GM15510 (cell line): ENCODE data around the gene TMEM272.

Source experiments
- POLR2A ChIP-seq: IDR thresholded peaks from 3 replicates; pipeline ENCODE4 v1.6.1; 2011; ENCODE audit warnings: borderline replicate concordance; ENCODE audit not compliant: insufficient read length; ENCODE audit errors: extremely low read depth

The TMEM272 gene

DNA sequence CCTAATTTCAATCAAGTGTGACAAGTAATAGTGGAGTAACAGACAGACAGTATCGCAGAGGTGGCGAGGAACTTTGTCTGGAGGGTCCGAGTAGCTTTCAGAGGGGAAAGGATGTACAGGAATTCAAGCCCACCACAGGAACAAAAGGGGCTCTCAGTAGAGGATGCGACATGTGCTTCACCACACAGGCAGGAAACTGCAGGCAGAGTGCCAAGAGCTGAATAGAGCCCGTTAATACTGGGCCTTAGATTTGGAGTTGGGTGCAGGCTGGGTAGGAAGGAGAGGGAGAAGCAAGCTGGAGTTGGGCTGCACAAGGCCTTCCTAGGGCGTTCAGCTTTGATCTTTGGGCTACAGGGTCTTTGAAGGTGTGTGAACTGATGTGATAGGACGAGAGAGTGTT lies 18.0 kb upstream of the TMEM272 start:
- no peak for TF ChIP-seq POLR2A

DNA sequence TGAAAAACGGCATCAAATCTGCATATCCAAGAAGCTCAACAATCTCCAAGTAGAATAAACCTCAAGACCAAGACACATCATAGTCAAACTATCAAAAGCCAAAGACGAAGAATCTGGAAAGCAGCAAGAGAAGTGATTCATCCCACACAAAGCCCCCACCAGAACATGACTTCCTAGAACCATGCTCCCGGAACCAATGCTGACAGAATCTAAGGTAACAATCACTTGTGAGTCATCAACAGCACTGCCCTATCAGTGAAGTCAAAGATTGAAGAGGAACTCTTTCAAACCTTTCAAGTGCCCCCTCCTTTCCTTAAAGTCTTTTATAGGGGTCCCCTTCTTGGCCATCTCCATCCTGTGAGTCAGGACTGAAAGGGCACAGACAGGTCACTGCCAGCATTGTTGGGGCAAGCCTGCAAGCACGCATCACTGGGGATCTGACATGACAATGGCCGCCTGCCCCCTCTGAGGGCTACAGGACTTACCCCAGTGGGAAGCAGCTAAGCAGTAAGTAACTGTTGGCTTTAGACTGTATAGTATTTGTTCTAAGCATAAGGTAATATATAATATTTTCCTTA lies 16.8 kb upstream of the TMEM272 start, which contains the start of gene CCDC70:
Gene CCDC70, plus strand, starts transcription at position 247 of the 578 bp plus-strand sequence. CDS start 3,443 bp downstream, outside the sequence.
- no peak for TF ChIP-seq POLR2A

DNA sequence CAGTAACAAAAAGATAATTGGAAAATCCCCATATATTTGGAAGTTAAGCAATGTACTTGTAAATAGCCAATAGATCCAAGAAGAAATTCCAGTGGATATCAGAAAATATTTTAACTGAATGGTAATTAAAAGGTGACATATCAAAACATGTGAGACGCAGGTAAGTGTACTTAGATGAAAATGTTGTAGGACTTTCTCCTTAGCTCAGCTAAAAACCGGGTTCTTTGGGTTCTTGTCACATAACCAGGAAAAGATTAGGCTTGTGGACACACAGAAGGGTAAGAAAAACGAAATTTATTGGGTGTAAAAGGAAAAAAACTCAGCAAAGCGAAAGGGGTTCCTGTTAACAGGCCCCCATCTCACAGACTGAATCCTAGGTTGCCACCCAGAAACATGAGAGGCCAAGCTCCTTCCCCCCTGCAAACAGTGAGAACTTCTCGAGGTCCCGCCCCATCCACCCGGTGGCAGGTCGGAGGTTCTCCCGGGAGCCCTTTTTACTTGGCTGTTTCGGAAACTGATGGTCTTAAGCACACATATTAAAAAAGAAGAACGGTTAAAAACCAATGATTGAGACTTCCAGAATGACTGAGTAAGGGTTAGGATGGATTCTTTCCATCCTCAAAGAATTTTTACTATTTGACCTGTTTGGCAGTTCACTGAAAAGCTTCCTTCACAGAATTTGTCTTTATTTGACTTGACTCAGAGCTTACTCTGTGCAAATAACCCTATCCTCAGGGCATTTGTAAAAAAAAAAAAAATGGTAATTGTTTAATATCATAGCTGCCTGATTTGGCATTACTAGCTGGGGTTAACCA lies 13.7 kb upstream of the TMEM272 start:
- TF ChIP-seq POLR2A, result no peak

DNA sequence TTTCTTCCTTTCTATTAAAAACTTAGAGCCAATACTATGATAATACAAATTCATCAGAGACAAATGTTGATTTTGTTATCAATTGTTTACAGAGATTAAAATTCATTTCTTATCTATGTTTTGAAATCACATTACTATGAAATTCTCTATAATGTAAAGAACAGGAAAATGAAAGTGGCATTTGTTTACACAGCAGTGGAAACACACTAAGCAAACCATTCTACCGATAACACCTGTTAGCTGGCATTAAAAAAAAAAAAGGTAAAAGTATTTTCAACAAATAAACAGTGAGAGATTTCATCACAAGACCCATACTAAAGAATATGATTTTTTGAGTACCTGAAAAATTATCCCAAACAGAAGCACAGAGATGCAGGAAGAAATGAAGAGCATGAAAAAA lies 12.0 kb upstream of the TMEM272 start:
- no peak for TF ChIP-seq POLR2A

DNA sequence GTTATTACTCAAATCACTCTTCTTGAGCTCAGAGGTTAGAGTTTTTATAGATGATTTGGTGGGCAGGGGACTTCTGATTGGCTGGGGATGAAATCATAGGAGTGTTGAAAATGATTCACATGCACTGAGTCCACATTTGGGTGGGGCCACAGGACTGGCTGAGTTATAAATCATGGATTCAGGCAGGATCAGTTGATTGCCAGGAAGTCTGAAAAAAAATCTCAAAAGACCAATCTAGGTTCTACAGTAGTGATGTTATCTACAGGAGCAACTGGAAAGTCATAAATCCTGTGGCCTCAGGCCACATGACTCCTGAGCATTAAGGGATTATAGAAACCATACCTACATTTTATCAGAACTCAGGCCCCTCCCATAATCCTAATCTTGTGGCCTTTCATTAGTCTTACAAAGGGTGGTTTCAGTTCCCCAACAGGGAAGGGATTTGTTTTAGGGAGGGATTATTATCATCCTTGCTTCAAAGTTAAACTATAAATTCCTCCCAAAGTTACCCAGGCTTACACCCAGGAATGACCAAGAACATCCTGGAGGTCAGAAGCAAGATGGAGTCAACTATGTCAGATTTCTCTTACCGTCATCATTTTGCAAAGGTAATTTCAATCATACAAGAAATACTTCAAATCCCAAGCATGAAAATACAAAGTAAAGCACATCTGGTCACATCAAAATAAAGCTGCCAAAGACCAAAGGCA lies 11.2 kb upstream of the TMEM272 start:
- no peak for TF ChIP-seq POLR2A

DNA sequence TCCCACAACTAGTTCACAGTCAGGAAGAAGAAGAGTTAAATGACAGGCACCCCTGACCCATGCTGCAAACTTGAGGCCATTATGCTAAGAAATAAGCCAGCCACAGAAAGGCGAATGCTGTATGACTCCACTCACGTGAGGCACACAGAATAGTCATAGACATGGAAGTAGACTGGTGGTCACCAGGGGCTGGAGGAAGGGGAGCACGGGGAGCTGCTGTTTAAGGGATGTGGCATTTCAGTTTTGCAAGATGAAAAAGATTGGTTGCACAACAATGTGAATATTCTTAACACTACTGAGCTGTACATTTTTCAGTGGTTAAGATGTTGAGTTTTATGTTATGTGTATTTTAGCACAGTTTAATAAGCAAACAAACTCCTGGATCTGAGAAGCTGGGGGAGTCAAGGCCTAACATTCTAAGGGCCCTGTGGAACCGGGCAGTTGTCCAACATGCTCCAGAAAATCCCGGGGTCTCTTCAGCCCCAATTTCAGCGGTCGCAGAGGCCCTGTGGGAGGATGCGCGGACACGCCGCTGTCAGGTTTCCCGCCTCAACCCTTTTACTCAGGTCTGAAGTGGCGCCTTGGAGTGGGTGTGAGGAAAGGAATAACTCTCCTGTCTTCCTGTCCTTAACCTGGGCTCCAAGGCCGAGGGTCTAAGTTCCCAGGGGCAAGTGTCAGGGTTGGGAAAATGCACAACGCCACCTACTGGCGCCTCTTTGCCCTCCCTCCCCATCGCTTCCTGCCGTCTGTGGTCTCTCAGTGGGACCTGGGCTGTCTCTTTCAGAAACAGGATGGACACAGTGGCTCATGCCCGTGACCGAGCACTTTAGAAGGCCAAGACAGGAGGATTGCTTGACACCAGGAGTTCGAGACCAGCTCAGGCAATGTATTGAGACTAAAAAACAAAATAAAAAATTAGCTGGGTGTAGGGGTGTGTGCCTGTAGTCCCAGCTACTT lies 4.4 kb upstream of the TMEM272 start:
- no peak for TF ChIP-seq POLR2A

DNA sequence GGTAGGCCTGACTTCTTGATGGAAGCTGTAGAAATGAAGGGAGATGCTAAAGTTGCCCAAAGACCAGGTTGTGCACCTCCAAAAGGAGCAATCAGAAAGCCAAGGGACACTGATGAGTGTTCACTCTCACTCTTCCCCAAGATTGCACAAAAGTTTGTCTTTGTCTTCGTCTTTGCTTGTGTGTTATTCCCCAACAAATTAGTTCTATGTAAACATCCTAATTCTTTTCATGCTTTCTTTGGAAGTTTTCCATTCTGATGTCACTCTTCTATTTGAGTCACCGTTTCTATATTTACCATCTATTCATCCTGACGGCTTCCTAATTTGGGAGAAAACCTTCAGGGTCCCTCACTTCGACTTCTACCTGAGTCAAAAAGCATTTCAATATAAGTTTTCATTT lies 3.7 kb upstream of the TMEM272 start:
- TF ChIP-seq POLR2A, result no peak

DNA sequence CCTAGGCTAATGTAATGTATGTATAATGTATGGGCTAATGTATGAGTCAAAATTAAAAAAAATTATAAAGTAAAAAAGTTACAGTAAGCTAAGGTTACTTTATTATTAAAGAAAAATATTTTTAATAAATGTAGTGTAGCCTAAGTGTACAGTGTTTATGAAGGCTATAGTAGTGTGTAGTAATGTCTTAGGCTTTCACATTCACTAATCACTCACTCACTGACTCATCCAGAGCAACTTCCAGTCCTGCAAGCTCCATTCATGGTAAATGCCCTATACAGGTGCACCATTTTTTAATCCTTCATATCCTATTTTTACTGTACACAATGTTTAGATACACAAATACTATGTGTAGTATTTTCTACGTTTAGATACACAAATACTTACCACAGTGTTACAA lies 1.8 kb upstream of the TMEM272 start:
- no peak for TF ChIP-seq POLR2A

DNA sequence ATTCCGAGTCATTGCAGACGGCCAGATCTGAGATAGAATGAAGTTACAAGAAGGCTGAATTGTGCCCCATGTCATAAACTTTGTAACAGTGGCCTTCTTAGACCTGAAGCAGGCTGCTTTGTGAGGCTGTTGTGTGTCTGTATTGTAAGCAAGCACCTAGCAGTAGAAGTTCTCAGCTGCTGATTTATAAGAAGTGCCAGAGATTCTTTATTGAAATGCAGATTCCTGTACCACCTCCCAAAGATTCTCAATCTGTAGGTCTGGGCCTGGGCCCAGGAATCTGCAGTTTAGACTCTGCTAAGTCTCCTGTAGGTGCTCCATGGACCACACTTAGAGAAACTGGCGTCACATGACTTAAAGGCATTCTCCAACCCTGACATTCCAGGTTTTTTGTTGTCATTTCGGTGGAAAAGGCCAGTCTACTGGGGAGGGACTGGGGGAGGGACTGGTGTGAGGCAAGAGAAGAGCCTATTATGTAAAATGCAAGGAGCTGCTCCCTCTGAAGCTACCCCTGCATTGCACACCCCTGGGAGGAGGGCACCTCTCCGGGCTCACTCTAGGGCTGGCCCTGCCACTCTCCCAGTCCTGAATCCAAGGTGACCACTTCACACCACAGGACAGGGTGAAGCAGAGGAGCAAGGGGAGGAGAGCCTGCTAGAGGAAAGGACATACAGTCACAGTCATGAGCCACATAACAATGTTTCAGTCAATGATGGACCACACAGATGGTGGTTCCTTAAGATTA lies 769 bp upstream of the TMEM272 start:
- TF ChIP-seq POLR2A, result no peak

DNA sequence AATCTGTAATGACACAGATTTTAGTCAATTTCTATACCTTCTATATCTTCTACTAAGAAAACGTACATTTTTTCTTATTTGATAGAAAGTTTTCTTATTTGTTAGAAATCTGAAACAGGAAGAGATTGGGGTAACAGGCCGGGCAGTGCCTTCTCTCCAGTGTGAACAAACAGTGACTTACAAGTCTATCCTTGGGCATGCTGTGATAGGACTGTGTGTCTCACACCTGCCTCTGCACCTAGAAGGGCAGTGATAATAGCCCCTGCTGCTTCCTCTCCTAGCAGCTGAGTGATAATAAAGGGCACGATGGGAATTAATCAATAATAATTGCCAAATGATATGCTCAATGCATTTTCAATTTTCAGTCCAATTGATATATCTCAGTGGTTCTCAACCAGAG lies 1.4 kb downstream of the TMEM272 start:
- TF ChIP-seq POLR2A, result no peak

DNA sequence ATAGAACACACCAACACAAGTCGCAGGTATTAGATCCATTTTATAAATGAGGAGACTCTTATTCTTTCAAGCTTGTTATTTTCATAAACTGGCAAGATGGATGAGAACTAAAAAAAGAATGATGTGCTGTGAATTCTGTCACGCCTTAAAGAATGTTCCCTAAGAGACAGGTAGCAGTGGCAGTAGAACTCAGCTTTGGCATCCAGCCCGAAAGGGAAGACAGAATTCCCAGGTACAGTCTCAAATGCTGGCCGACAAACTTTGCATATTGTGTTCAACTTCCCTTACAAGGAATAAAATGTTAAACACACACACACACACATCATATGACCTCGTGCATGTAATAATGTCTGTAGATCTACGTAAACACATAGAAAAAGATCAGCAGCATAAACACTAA lies 3.2 kb downstream of the TMEM272 start:
- no peak for TF ChIP-seq POLR2A

DNA sequence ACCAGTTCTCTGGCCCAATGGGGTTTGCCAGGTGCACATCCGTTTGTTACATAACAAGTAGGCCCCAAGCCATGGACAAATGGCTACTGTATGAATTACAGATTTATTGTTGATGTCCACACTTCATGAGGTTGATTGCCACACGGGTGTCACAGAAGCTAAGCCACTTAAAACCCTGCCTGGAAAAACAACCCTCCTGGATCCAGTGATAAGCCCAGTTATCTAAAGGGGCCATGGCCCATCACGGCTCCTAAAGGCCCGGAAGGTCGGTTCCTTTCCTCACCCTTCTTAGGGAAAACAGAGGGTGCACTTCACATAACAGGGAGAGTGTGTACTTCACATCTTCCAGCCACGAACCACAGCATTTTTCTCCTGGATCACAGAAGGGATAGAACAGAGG lies 4.1 kb downstream of the TMEM272 start:
- TF ChIP-seq POLR2A, result no peak

DNA sequence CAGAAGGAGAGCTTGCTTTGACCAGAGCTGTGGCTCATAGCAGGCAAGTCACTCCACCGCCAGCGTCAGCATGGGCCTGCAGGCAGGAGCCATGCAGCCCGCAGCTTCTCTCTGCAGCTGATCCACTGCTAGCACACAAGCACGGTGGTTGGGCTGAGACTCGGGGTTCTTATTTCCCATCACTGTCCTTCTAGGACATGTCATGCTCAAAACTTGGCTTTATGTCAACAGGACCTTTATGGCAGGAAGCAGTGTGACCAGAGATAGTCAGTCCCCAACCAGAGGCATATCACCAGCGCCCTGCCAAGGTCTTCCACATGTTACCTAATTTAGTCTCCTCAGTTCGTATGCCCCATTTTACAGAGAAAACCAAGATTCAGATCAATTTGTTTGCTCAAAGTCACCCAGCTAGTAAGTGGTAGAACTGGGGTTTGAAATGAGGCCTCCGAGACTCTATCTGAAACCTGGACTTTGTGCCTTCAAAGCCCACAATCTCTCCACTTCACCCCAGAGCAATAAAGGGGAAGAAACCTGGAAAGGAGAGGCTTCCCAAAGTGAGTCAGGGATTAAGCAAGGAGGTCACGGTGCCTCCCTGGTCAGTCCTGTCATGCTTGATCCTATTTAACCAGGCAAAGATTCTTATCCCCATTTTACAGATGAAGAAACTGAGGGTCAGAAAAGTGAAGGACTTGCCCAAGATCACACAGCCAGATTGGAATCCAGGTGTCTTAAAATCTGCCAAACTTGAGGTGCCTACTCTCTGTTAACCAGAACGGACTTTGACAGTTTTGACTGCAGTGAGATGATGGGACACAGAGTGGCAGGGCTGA lies 5.1 kb downstream of the TMEM272 start:
- TF ChIP-seq POLR2A, result no peak
